IPS DF 6.9 (cell line): Measurements from ENCODE around the gene VPS13D.
"Not testable (repeated sequence)": the region's sequence is repeated elsewhere in the genome, so short reads cannot be mapped to it uniquely, and the experiment has no call there.

ENCODE experiments used
- DNase-seq: peaks from one replicate; pipeline ENCODE4 v3.0.0-alpha.2; 2013; ENCODE audit warnings: low read depth, low spot score
- H3K27ac ChIP-seq: one replicate; pipeline ENCODE4 v1.5.1; 2013; ENCODE audit warnings: low read length, control low read depth
- H3K27me3 ChIP-seq: 2 replicates; pipeline ENCODE4 v1.6.1; 2013; ENCODE audit warnings: mild to moderate bottlenecking, low read length; ENCODE audit not compliant: control insufficient read depth, insufficient read depth
- H3K36me3 ChIP-seq: 2 replicates; pipeline ENCODE4 v1.6.1; 2013; ENCODE audit warnings: low read length; ENCODE audit not compliant: control insufficient read depth, insufficient read depth
- H3K4me1 ChIP-seq: 2 replicates; pipeline ENCODE4 v1.6.1; 2013; ENCODE audit warnings: low read length; ENCODE audit not compliant: control insufficient read depth, insufficient read depth
- H3K4me3 ChIP-seq: 2 replicates; pipeline ENCODE4 v1.5.1; 2013; ENCODE audit warnings: mild to moderate bottlenecking, low read length
- H3K9me3 ChIP-seq: 2 replicates; pipeline ENCODE4 v1.6.1; 2013; ENCODE audit warnings: low read length, inconsistent platforms; ENCODE audit not compliant: control insufficient read depth, insufficient read depth
- WGBS: extraction: QIAGEN DNeasy Blood & Tissue Kit; methylation state at CpG from one replicate; pipeline ENCODE4 v1.1.7; 2013; ENCODE audit warnings: mixed read lengths, missing lambda C conversion rate; ENCODE audit not compliant: insufficient read length, insufficient coverage; 5-methylcytosine and 5-hydroxymethylcytosine counted together

VPS13D gene

GRCh38 chr1:12453400-12454343 is 223.8 kb downstream of the VPS13D start:
- Histone ChIP-seq H3K27ac (no peak overlapping the region), H3K27me3 (no peaks in the 10 kb centered on the region), H3K9me3 (no peaks in the 10 kb centered on the region), H3K4me1 (no peaks in the 10 kb centered on the region; the same call in 1 of the 2 replicates), H3K4me3 (no peak overlapping the region), H3K36me3 (0 out of 2 replicates have a peak, but pooled peaks cover 2% of the 10 kb centered on the region)
- no peak for DNase-seq
- WGBS = no CpG with 5 or more reads among the region's 13 CpGs

- Histone ChIP-seq H3K27ac (no peak overlapping the region), H3K4me1 (no peaks in the 10 kb centered on the region; the same call in 1 of the 2 replicates), H3K9me3 (no peaks in the 10 kb centered on the region), H3K4me3 (no peak overlapping the region), H3K27me3 (no peaks in the 10 kb centered on the region), H3K36me3 (0 out of 2 replicates have a peak, but pooled peaks cover 2% of the 10 kb centered on the region)
- WGBS = no CpG with 5 or more reads among the region's 4 CpGs
- DNase-seq = no peak
Measured at GRCh38 chr1:12454406-12455391, 224.9 kb downstream of the VPS13D start.

GRCh38 chr1:12456081-12456480 is 226.3 kb downstream of the VPS13D start:
- DNase-seq, H3K4me3 ChIP-seq, H3K4me1 ChIP-seq, H3K27ac ChIP-seq, H3K9me3 ChIP-seq, H3K36me3 ChIP-seq, H3K27me3 ChIP-seq: not testable (repeated sequence)
- no CpG with 5 or more reads among the region's 7 CpGs for WGBS

- Histone ChIP-seq H3K27me3 (no peaks in the 10 kb centered on the region), H3K4me1 (no peaks in the 10 kb centered on the region; the same call in 1 of the 2 replicates), H3K9me3 (no peaks in the 10 kb centered on the region), H3K27ac (no peak overlapping the region), H3K36me3 (0 out of 2 replicates have a peak, but pooled peaks cover 2% of the 10 kb centered on the region), H3K4me3 (no peak overlapping the region)
- no CpG with 5 or more reads among the region's 1 CpG for WGBS
- DNase-seq = no peak
Measured at GRCh38 chr1:12456979-12457378, 227.1 kb downstream of the VPS13D start.

GRCh38 chr1:12457771-12458170 is 227.9 kb downstream of the VPS13D start:
- no peak overlapping the region for H3K27ac ChIP-seq
- H3K27me3 ChIP-seq = no peaks in the 10 kb centered on the region
- DNase-seq = no peak
- 0 out of 2 replicates have a peak, but pooled peaks cover 2% of the 10 kb centered on the region for H3K36me3 ChIP-seq
- no CpG with 5 or more reads among the region's 4 CpGs for WGBS
- H3K9me3 ChIP-seq = no peaks in the 10 kb centered on the region
- H3K4me3 ChIP-seq = no peak overlapping the region
- H3K4me1 ChIP-seq = no peaks in the 10 kb centered on the region; the same call in 1 of the 2 replicates

GRCh38 chr1:12458571-12458970 is 228.7 kb downstream of the VPS13D start:
- Histone ChIP-seq H3K27ac (no peak overlapping the region), H3K4me1 (no peaks in the 10 kb centered on the region; the same call in 1 of the 2 replicates), H3K9me3 (no peaks in the 10 kb centered on the region), H3K27me3 (no peaks in the 10 kb centered on the region), H3K4me3 (no peak overlapping the region), H3K36me3 (0 out of 2 replicates have a peak, but pooled peaks cover 2% of the 10 kb centered on the region)
- whole genome bisulfite sequencing = no CpG with 5 or more reads among the region's 1 CpG
- no peak for DNase-seq

GRCh38 chr1:12460121-12460520 is 230.3 kb downstream of the VPS13D start:
- no peak for DNase-seq
- Histone ChIP-seq H3K27ac (no peak overlapping the region), H3K9me3 (no peaks in the 10 kb centered on the region; the same call in 1 of the 2 replicates), H3K36me3 (peaks cover 2% of the 10 kb centered on the region; the same call in 1 of the 2 replicates), H3K27me3 (no peaks in the 10 kb centered on the region), H3K4me1 (no peaks in the 10 kb centered on the region), H3K4me3 (no peak overlapping the region)
- no CpG with 5 or more reads among the region's 6 CpGs for WGBS

- no peaks in the 10 kb centered on the region; the same call in 1 of the 2 replicates for H3K36me3 ChIP-seq
- no peaks in the 10 kb centered on the region for H3K4me1 ChIP-seq
- no peak overlapping the region for H3K4me3 ChIP-seq
- no peaks in the 10 kb centered on the region for H3K27me3 ChIP-seq
- WGBS = no CpG with 5 or more reads among the region's 6 CpGs
- no peak for DNase-seq
- H3K9me3 ChIP-seq = no peaks in the 10 kb centered on the region; the same call in 1 of the 2 replicates
- no peak overlapping the region for H3K27ac ChIP-seq
Measured at GRCh38 chr1:12460911-12461621, 231.2 kb downstream of the VPS13D start.

- H3K4me3 ChIP-seq = no peak overlapping the region
- WGBS = 100% methylated on average over 2 of the region's 2 CpGs
- no peaks in the 10 kb centered on the region; the same call in 1 of the 2 replicates for H3K9me3 ChIP-seq
- H3K4me1 ChIP-seq = no peaks in the 10 kb centered on the region
- H3K36me3 ChIP-seq = no peaks in the 10 kb centered on the region; the same call in 1 of the 2 replicates
- H3K27ac ChIP-seq = no peak overlapping the region
- no peaks in the 10 kb centered on the region for H3K27me3 ChIP-seq
- DNase-seq = no peak
Measured at GRCh38 chr1:12461754-12462153, 231.9 kb downstream of the VPS13D start.
